ENCODE data around the gene MARVELD2. TPM values are rescaled to one million over a fixed set of nuclear protein-coding genes. Genes with fewer than 3 reads are reported as not detected.
A peak's percentile ranks its signal among the peaks of the same experiment; 100 is the strongest.

MARVELD2 gene
- total and polyA plus RNA-seq, 9 of the 15 experiments (the other 6 are each of a cell fraction or from before 2014, with no cell fraction given): 0.03 to 0.29 (median 0.06) TPM; not detected in 3

GRCh38 chr5:69369340-69370121 lies 45.4 kb upstream of the MARVELD2 start, which contains the start of the genes AK6, RAD17 and TAF9 (continued):
- TF ChIP-seq RCOR1 (IDR thresholded peaks at IDR 0.05; ENCODE audit: borderline replicate concordance in 1 of 2, low read depth in 2 of 2, low read length in 2 of 2): no peak
- TF ChIP-seq ZBTB26 (CRISPR knock-in tag; IDR thresholded peaks at IDR 0.05): 0 out of 2 replicates have a peak, but pooled peaks have one; percentile 54
- TF ChIP-seq ZNF511 (CRISPR knock-in tag; IDR thresholded peaks at IDR 0.05): peak; percentile 81
- peak; percentile 80 for TF ChIP-seq MXD1 (CRISPR knock-in tag; IDR thresholded peaks at IDR 0.05; ENCODE audit: borderline replicate concordance, poor library complexity, severe bottlenecking)
- peak; percentile 89 for TF ChIP-seq SUPT5H (IDR thresholded peaks at IDR 0.05)
- peak; percentile 47; the same call in 1 of the 2 replicates for TF ChIP-seq CBFA2T2 (conservative IDR thresholded peaks at IDR 0.05)
- TF ChIP-seq JUNB (CRISPR knock-in tag; conservative IDR thresholded peaks at IDR 0.05): no peak
- TF ChIP-seq ETV6 (IDR thresholded peaks at IDR 0.05; ENCODE audit: borderline replicate concordance in 1 of 2, low read depth in 2 of 2, low read length in 1 of 2): no peak
- TF ChIP-seq ETV6 (CRISPR knock-in tag; IDR thresholded peaks at IDR 0.05; ENCODE audit: borderline replicate concordance): no peak
- TF ChIP-seq MBD2 (IDR thresholded peaks at IDR 0.05; ENCODE audit: borderline replicate concordance, low read depth): peak; percentile 65
- peak; percentile 87 for TF ChIP-seq PHF20 (IDR thresholded peaks at IDR 0.05; ENCODE audit: partially characterized antibody)
- no peak for TF ChIP-seq TSHZ1 (CRISPR knock-in tag; IDR thresholded peaks at IDR 0.05)
- 0 out of 4 replicates have a peak, but pooled peaks of 1 of the 2 experiments have one; percentile 24 for TF ChIP-seq MLX (CRISPR knock-in tag; conservative IDR thresholded peaks at IDR 0.05)
- 0 out of 2 replicates have a peak, but pooled peaks have one; percentile 37 for TF ChIP-seq FOSL1 (tag; conservative IDR thresholded peaks at IDR 0.05)
- TF ChIP-seq ZNF395 (CRISPR knock-in tag; IDR thresholded peaks at IDR 0.05): peak; percentile 71
- TF ChIP-seq HNRNPLL (IDR thresholded peaks at IDR 0.05; ENCODE audit: low read depth, low read length, poor library complexity, severe bottlenecking): peak; percentile 86
- no peak for TF ChIP-seq MEIS2 (IDR thresholded peaks at IDR 0.05; ENCODE audit: partially characterized antibody)
- TF ChIP-seq CTBP1 (IDR thresholded peaks at IDR 0.05; ENCODE audit: borderline replicate concordance): peak; percentile 82
- peak; percentile 52; the same call in 1 of the 2 replicates for TF ChIP-seq SOX6 (IDR thresholded peaks at IDR 0.05)

Data from K562 (cell line).